Hindlimb muscle (tissue), 1 donor: ENCODE measurements around the gene KCMF1. TPM values are rescaled to one million over a fixed set of nuclear protein-coding genes. Genes with fewer than 3 reads are reported as not detected.

ENCODE experiments used
- DNase-seq: peaks from one replicate; pipeline ENCODE4 v3.0.0-alpha.2; 2013
- polyA plus RNA-seq: library from polyadenylated mRNA; unstranded; fragments of 120-200 nt; gene quantifications from one replicate; pipeline ENCODE4 v1.2.1, GENCODE V29; 2013; ENCODE audit not compliant: insufficient read length

Gene KCMF1
- polyA plus RNA-seq, 1 donor, result 39.6 TPM

DNA sequence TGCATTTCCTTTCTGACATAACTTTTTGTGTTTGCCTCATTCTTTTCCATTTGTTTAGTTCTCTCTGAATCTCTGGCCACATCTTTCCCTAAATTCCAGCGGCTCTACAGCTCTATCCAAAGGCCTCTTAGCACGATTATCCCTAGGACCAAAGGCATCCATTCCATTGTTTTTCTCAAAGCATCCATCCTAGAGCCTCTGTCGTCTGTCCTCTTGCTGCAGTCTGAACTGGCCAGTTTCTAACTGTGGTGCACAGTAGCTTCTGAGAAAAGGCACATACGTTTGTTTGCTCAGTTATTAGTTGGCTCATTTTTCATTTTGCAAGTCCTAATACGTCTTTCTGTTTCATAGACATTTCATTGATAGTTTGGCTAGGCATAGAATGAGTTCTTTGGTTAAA is 116.6 kb downstream of the KCMF1 start:
- DNase-seq, result no peak

DNA sequence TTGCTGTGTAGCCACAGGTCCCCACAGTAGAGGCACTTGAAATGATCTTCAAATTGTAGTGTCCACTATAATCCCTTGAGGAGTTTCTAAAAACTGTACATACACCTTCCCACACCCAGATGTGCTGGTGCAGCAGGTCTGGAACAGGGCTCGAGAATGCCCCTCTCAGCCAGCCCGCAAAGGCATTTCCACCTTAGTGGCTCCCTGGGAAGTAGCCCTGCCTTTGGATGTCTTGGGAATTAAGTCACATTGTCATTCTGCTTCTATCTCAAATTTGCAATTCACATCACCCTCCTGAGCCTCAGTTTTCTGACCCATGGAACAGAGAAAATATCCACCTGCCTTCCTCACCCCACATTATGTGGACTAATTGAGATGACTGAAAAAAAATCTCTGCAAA is 118.0 kb downstream of the KCMF1 start:
- no peak for DNase-seq

DNA sequence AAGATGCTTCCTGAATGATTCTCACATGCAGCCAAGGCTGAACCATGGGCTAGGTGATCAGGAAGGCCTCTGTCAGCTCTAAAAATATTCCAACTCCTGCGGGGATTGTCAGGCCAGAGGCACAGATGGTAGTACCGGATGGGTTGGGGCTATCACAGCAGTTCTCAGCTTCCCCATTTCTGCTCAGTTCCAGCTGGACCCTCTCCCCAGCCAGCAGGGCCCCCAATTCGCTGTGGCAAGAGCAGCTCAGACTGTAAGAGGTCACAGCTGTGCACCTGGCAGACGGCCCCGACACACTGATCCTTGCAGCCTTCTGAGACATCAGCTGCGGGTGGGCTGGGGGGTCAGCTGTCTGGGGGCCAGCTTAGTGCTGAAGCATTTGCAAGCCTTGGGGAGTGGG is 118.6 kb downstream of the KCMF1 start:
- peak; percentile 38 for DNase-seq

DNA sequence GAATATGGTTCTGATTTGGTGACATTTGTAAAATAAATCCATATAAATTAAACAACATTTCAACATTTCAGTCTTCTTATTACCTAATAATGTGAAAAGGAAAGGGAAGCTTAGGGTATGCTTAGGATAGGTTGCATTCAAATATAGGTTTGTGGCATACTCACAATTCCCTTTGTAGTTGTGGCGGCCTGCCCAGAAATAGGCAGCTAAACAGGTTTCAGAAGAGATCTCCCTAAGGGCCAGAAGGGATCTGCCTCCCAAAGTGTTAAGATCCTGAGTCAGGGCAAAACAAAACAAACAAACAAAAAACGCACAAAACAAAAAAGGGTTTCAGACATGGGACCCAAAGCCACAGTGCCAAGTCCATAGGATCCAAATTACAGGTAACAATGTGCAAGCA is 120.9 kb downstream of the KCMF1 start:
- DNase-seq, result no peak

DNA sequence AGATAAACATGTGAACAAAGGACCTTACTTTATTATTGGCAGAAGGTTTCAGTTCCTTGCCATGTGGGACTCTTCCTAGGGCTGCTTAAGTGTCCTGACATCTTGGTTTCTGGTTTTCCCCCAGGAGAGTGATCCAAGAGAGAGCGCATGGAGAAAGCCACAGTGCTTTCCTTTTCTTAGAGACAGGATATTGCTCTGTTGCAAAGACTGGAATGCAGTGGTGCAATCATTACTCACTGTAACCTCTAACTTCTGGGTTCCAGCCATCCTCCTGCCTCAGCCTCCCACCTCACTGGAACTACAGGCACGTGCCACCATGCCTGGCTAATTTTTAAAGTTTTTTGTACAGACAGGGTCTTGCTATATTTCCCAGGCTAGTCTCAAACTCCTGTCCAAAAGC is 124.1 kb downstream of the KCMF1 start:
- DNase-seq, result no peak

DNA sequence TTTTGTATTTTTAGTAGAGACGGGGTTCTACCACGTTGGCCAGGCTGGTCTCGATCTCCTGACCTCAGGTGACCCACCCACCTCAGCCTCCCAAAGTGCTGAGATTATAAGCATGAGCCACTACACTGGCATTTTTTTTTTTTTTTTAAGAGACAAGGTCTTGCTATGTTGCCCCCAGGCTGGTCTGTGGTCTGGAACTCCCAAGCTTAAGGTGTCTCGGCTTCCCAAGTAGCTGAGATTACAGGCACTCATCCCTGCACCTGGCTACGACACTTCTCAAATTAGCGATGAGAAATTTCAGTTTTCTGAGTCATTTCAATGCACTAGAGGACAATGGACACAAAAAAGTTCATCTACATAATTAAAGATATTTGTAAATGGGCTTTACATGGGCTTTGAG is 125.7 kb downstream of the KCMF1 start:
- DNase-seq, result no peak

DNA sequence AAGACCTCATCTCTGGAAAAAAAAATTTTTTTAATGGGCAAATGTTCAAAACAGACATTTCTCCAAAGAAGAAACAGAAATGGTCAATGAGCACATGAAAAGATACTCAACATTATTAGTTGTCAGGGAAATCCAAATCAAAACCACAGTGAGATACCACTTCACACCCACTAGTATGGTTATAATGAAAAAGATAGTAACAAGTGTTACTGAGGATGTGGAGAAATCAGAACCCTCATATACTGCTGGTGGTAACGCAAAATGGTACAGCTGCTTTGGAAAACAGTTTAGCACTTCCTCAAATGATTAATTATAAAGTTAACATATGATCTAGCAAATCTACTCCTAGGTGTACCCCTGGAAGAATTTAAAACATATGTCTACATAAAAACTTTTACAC is 133.3 kb downstream of the KCMF1 start:
- DNase-seq, result no peak

DNA sequence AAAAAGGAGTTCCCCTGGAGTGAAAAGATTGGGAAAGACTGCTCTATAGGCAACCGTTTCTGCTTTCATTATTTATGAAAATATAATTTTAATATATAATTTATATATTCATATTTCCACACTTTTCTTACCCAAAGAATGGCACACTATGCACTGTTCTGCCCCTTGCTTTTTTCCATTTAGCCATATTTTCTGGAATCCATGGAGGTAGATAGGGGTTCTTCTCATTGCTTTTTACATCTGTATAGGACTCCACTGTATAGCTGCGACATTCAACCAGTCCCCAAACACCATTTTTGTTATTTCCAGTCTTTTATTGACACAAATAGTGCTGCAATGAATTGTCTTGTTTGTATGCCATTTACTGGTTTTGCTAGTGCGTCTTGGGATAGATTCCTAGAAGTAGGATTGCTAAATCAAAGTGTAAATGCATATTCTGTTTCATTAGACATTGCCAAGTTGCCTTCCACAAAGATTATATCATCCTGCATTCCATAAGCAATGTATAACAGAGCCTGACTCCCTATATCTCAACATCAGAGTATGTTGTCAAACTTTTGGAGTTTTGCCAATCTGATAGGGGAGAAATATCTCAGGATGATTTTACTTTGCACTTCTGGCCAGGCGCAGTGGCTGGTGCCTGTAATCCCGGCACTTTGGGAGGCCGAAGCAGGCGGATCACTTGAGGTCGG is 135.7 kb downstream of the KCMF1 start:
- no peak for DNase-seq

Other genes starting within 250 kb of the KCMF1 start
- 0.52 TPM for gene TRABD2A, start 90.1 kb upstream of the KCMF1 start, polyA plus RNA-seq
- gene TMSB10, start 65.5 kb upstream of the KCMF1 start, polyA plus RNA-seq, result 1,153 TPM
- 36.3 TPM for gene TCF7L1, start 162.2 kb downstream of the KCMF1 start, polyA plus RNA-seq